Upper lobe of left lung (tissue), 6 donors: ENCODE measurements around the gene ALDH9A1. TPM values are rescaled to one million over a fixed set of nuclear protein-coding genes. Genes with fewer than 3 reads are reported as not detected.

Experiments used
- ATAC-seq, 2 donors: fragments of 200-7000 bp; cut with Tn5 transposase; one replicate each; pipeline ENCODE4 v1.9.1; 2022; ENCODE audit warnings: mild to moderate bottlenecking in 2 of 2, moderate library complexity in 2 of 2; ENCODE audit not compliant: low FRiP score in 2 of 2
- DNase-seq, 2 donors: peaks; one replicate each; pipeline ENCODE4 v3.0.0-alpha.2; 2019 to 2020
- H3K27ac ChIP-seq, 4 donors: fragments of 200-600 bp; sonication (generic); one replicate each; pipeline ENCODE4 v1.5.1; 2016 to 2019
- H3K27me3 ChIP-seq, 4 donors: fragments of 200-600 bp; sonication (generic); one replicate each; pipeline ENCODE4 v1.5.1; 2017 to 2019
- H3K36me3 ChIP-seq, 4 donors: fragments of 200-600 bp; sonication (generic); one replicate each; pipeline ENCODE4 v1.5.1; 2016 to 2019
- H3K4me1 ChIP-seq, 4 donors: fragments of 200-600 bp; sonication (generic); one replicate each; pipeline ENCODE4 v1.5.1; 2018 to 2019
- H3K4me3 ChIP-seq, 4 donors: fragments of 200-600 bp; sonication (generic); one replicate each; pipeline ENCODE4 v1.5.1; 2017 to 2019; ENCODE audit warnings: mild to moderate bottlenecking in 2 of 4, moderate library complexity in 1 of 4
- H3K9me3 ChIP-seq, 4 donors: fragments of 200-600 bp; sonication (generic); one replicate each; pipeline ENCODE4 v1.5.1; 2018 to 2019
- EP300 ChIP-seq, 4 donors: sonication (generic); formaldehyde crosslinking; IDR thresholded peaks; one replicate each; pipeline ENCODE4 v1.5.1; 2017; ENCODE audit warnings: antibody characterized with exemption in 4 of 4, control low read depth in 2 of 4
- POLR2A ChIP-seq, 4 donors: fragments of 450-650 bp; IDR thresholded peaks; one replicate each; pipeline ENCODE4 v1.5.1; 2016 to 2017; ENCODE audit warnings: antibody characterized with exemption in 4 of 4, mild to moderate bottlenecking in 2 of 4
- POLR2AphosphoS5 ChIP-seq, 2 donors: sonication (generic); formaldehyde crosslinking; IDR thresholded peaks; one replicate each; pipeline ENCODE4 v1.5.1; 2017; ENCODE audit warnings: antibody characterized with exemption in 2 of 2
- WGBS, 2 donors: methylation state at CpG; one replicate each; pipeline ENCODE4 v1.1.5; 2017 to 2018; 5-methylcytosine and 5-hydroxymethylcytosine counted together
- total RNA-seq, 6 donors: library from RNA; depleted of rRNA in 4 of 6; stranded (reverse); fragments of >200 nt in 4 of 6; gene quantifications; one replicate each; pipeline versions ENCODE4 v1.1.0 to v1.2.1, GENCODE V29; 2016 to 2021
- TF ChIP-seq, protein P1 (sequence below), 6 experiments: fragments of 450-650 bp in 4 of 6; fragments of 200-600 bp in 2 of 6; sonication (generic) in 2 of 6; IDR thresholded peaks; one replicate each; pipeline ENCODE4 v1.5.1; 2016 to 2019; ENCODE audit warnings: antibody characterized with exemption in 6 of 6
- donor health status: DM: no; HTN: no; CAD: no; lungs with moderate emphysema.
- donor health status: DM: no; HTN: yes; CAD: no; lungs with severe emphysema.

The ALDH9A1 gene
- total RNA-seq, 6 donors from 2014 or later, result 29.3 to 64.1 (median 48.1) TPM

DNA sequence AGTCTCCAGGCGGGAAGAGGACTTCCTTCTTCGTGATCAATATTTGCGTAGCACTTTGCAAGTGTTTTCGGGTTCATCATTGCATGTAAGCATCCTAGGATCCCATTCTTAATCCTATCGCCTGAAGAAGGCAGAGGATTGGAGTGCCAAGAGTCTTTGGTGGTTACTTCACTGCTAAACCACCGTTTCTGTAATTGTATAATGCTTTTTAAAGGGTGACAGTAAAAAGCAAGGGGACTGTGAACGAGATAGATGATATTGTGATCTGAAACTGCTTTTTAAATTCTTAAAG, 345 bp upstream of the ALDH9A1 start:
- TF ChIP-seq POLR2AphosphoS5 (IDR thresholded peaks at IDR 0.05), result no peak
- no peak for TF ChIP-seq EP300 (IDR thresholded peaks at IDR 0.05)
- Histone ChIP-seq H3K4me1 (peaks cover 20 to 36% (median 21%) of the 10 kb centered on the region in 4 donors), H3K4me3 (peak overlapping the region; percentile 59 to 83 (median 70)), H3K36me3 (peaks cover 0 to 3% (median 0%) of the 10 kb centered on the region in 4 donors), H3K27me3 (no peaks in the 10 kb centered on the region), H3K27ac (peak overlapping the region; percentile 92 to 98 (median 94)), H3K9me3 (no peaks in the 10 kb centered on the region)
- ATAC-seq (no peak), DNase-seq (no peak)
- 0 to 1% methylated on average over 7 of the region's 7 CpGs for WGBS, 2 donors

DNA sequence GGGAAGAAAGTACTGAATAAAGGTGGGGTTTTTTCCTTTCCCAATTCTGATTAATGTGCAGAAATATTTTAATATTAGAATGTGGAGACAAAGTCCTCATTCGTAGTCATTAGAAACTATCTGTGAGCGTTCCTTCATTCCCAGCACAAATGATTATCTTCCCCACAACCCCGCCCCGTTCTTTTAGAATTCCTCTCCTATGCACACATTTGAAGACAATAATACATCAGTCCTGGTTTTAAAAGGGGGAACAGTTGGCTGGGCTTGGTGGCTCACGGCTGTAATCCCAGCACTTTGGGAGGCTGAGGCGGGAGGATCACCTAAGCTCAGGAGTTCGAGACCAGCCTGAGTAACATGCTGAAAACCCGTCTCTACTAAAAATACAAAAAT, 876 bp downstream of the ALDH9A1 start:
- Histone ChIP-seq H3K4me3 (peak overlapping the region; percentile 59 to 83 (median 70)), H3K9me3 (no peaks in the 10 kb centered on the region), H3K27me3 (no peaks in the 10 kb centered on the region), H3K36me3 (peaks cover 0 to 3% (median 0%) of the 10 kb centered on the region in 4 donors), H3K27ac (peak overlapping the region; percentile 92 to 98 (median 94)), H3K4me1 (peaks cover 20 to 36% (median 21%) of the 10 kb centered on the region in 4 donors)
- 36 to 44% methylated on average over 8 of the region's 8 CpGs for WGBS, 2 donors
- ATAC-seq, result no peak
- no peak for DNase-seq
- no peak for TF ChIP-seq POLR2A (IDR thresholded peaks at IDR 0.05)
- TF ChIP-seq EP300 (IDR thresholded peaks at IDR 0.05), result no peak

DNA sequence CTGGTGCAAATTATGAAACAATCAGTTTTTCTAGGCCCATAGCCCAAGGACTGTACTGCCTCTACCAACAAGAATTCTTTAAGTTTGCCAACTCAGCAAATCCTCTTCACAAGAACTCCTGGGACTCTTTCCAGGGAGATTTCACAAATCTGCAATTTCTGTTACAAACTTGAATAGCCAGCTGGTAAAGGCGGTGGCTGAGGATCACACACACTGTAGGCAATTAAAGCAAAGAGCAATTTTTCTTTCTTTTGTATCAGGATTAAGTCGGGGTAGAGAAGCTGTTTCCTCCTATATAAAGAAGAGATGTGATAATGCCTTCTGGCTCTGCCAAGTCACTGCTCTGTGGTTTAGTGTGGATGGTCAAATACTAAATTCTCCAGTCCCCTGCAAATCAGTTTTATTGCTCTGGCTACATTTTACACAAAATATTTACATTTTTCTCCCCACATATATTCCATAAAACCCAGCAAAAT, 1.7 kb downstream of the ALDH9A1 start:
- peak in 1 of 2 donors; percentile 9 for TF ChIP-seq POLR2AphosphoS5 (IDR thresholded peaks at IDR 0.05)
- TF ChIP-seq, protein P1, sequence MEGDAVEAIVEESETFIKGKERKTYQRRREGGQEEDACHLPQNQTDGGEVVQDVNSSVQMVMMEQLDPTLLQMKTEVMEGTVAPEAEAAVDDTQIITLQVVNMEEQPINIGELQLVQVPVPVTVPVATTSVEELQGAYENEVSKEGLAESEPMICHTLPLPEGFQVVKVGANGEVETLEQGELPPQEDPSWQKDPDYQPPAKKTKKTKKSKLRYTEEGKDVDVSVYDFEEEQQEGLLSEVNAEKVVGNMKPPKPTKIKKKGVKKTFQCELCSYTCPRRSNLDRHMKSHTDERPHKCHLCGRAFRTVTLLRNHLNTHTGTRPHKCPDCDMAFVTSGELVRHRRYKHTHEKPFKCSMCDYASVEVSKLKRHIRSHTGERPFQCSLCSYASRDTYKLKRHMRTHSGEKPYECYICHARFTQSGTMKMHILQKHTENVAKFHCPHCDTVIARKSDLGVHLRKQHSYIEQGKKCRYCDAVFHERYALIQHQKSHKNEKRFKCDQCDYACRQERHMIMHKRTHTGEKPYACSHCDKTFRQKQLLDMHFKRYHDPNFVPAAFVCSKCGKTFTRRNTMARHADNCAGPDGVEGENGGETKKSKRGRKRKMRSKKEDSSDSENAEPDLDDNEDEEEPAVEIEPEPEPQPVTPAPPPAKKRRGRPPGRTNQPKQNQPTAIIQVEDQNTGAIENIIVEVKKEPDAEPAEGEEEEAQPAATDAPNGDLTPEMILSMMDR (IDR thresholded peaks at IDR 0.05), result no peak
- Histone ChIP-seq H3K9me3 (no peaks in the 10 kb centered on the region), H3K27me3 (no peaks in the 10 kb centered on the region), H3K27ac (peak overlapping the region in 2 of 4 donors; percentile 10 to 56), H3K4me1 (peaks cover 20 to 36% (median 21%) of the 10 kb centered on the region in 4 donors), H3K4me3 (peak overlapping the region in 2 of 4 donors; percentile 59 to 64), H3K36me3 (peaks cover 0 to 3% (median 0%) of the 10 kb centered on the region in 4 donors)
- DNase-seq (peak in 1 of 2 donors; percentile 47), ATAC-seq (peak; percentile 47 to 61)
- 20 to 23% methylated on average over 2 of the region's 2 CpGs for WGBS, 2 donors

DNA sequence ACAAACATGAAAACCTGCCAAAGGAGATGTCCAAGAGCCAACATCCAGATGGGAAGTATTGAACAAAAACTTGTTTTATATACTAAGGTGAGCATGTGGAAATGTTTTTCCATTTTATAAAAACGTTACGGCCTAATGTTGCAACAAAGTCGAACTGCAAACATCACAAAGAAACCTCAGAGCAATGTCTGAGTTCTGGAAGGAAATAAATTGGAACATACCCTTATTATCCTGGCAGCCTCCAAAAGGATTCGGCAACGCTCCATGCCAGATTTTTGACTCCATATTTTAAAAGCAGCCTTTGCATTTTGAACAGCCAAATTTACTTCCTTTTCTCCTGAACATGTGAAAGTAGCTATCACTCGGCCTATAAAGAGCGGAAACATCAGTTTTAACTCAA, 3.3 kb downstream of the ALDH9A1 start:
- Histone ChIP-seq H3K9me3 (no peaks in the 10 kb centered on the region), H3K4me1 (peaks cover 20 to 36% (median 21%) of the 10 kb centered on the region in 4 donors), H3K27ac (peak overlapping the region in 1 of 4 donors; percentile 19), H3K4me3 (no peak overlapping the region), H3K27me3 (no peaks in the 10 kb centered on the region), H3K36me3 (peaks cover 0 to 12% (median 2%) of the 10 kb centered on the region in 4 donors)
- 64 to 68% methylated on average over 7 of the region's 7 CpGs for WGBS, 2 donors
- no peak for ATAC-seq
- DNase-seq, result no peak
- TF ChIP-seq EP300 (IDR thresholded peaks at IDR 0.05) (no peak), POLR2AphosphoS5 (IDR thresholded peaks at IDR 0.05) (no peak), POLR2A (IDR thresholded peaks at IDR 0.05) (no peak)
- TF ChIP-seq, protein P1 (IDR thresholded peaks at IDR 0.05), result no peak

DNA sequence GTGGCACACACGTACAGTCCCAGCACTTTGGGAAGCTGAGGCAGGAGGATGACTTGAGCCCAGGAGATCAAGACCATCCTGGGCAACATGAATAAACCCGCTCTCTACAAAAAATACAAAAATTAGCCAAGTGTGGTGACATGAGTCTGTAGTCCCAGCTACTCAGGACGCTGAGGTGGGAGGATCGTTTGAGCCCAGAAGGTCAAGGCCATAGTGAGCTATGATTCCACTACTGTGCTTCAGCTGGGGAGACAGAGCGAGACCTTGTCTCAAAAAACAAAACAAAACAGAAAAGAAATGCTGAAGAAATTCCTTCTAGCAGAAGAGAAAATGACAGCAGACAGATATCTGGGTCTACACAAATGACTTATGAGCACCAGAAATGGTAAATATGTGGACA, 10.3 kb downstream of the ALDH9A1 start:
- no peak for TF ChIP-seq POLR2A (IDR thresholded peaks at IDR 0.05)
- TF ChIP-seq, protein P1 (IDR thresholded peaks at IDR 0.05), result no peak
- TF ChIP-seq POLR2AphosphoS5 (IDR thresholded peaks at IDR 0.05), result no peak
- no peak for TF ChIP-seq EP300 (IDR thresholded peaks at IDR 0.05)
- Histone ChIP-seq H3K27me3 (no peaks in the 10 kb centered on the region), H3K9me3 (no peaks in the 10 kb centered on the region), H3K4me3 (no peak overlapping the region), H3K36me3 (peaks cover 0 to 19% (median 4%) of the 10 kb centered on the region in 4 donors), H3K4me1 (peaks cover 0 to 15% (median 4%) of the 10 kb centered on the region in 4 donors), H3K27ac (no peak overlapping the region)
- DNase-seq, result no peak
- no peak for ATAC-seq
- WGBS, 2 donors, result 95 to 96% methylated on average over 5 of the region's 5 CpGs

DNA sequence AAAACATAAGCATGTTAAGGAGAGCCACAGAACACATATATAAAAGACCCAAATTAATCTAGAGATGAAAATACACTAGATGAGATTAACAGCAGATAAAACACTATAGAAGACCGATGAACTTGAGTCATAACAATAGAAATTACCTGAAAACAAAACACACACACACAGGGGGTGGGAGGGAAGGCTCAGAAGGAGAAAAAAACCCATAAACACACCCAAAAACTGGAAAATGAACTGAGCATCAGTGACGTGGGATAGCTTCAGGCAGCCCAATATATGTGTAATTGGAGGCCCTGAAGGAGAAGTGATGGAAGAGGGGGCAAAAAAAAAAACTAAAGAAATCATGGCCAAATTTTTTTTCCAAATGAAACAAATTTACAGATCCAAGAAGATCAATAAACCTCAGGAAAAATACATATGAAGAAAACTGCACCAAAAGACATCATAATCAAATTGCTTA, 11.4 kb downstream of the ALDH9A1 start:
- Histone ChIP-seq H3K27ac (no peak overlapping the region), H3K4me3 (no peak overlapping the region), H3K36me3 (peaks cover 0 to 29% (median 8%) of the 10 kb centered on the region in 4 donors), H3K9me3 (no peaks in the 10 kb centered on the region), H3K4me1 (peaks cover 0 to 15% (median 4%) of the 10 kb centered on the region in 4 donors), H3K27me3 (no peaks in the 10 kb centered on the region)
- DNase-seq (no peak), ATAC-seq (no peak)
- 93 to 97% methylated on average over 2 of the region's 2 CpGs for WGBS, 2 donors
- TF ChIP-seq EP300 (IDR thresholded peaks at IDR 0.05) (no peak), POLR2A (IDR thresholded peaks at IDR 0.05) (no peak), POLR2AphosphoS5 (IDR thresholded peaks at IDR 0.05) (no peak)
- TF ChIP-seq, protein P1 (IDR thresholded peaks at IDR 0.05), result no peak
